Mesodermal cell (in vitro differentiated cells): Measurements from ENCODE around the gene ZBTB38. TPM values are rescaled to one million over a fixed set of nuclear protein-coding genes. Genes with fewer than 3 reads are reported as not detected.

ENCODE experiments used
- H3K27ac ChIP-seq: 2 replicates; pipeline ENCODE4 v1.7.0; 2013; ENCODE audit warnings: mild to moderate bottlenecking, low read depth, low read length, moderate library complexity; ENCODE audit not compliant: severe bottlenecking
- H3K36me3 ChIP-seq: 2 replicates; pipeline ENCODE4 v1.7.1; 2013; ENCODE audit warnings: mild to moderate bottlenecking, low read length, moderate library complexity; ENCODE audit not compliant: control insufficient read depth, insufficient read depth
- H3K4me1 ChIP-seq: one replicate; pipeline ENCODE4 v1.7.1; 2013; ENCODE audit warnings: mild to moderate bottlenecking, low read length; ENCODE audit not compliant: insufficient read depth, control insufficient read depth, poor library complexity, severe bottlenecking
- H3K4me3 ChIP-seq: 2 replicates; pipeline ENCODE4 v1.7.0; 2013; ENCODE audit warnings: low read length, control low read depth, mild to moderate bottlenecking; ENCODE audit not compliant: insufficient read depth, poor library complexity, severe bottlenecking; ENCODE audit errors: extremely low read depth
- H3K9me3 ChIP-seq: 2 replicates; pipeline ENCODE4 v1.7.1; 2013; ENCODE audit warnings: mild to moderate bottlenecking, low read length, moderate library complexity; ENCODE audit not compliant: control insufficient read depth
- WGBS, 2 experiments: methylation state at CpG; one replicate each; pipeline ENCODE4 v1.1.5; 2013; ENCODE audit warnings: missing lambda C conversion rate in 2 of 2; ENCODE audit not compliant: insufficient coverage in 2 of 2; 5-methylcytosine and 5-hydroxymethylcytosine counted together
- polyA plus RNA-seq, 2 experiments: library from polyadenylated mRNA; stranded (reverse); fragments of 50-300 nt; gene quantifications; one replicate each; pipeline ENCODE4 v1.2.3, GENCODE V29; 2013

ZBTB38 gene, protein sequence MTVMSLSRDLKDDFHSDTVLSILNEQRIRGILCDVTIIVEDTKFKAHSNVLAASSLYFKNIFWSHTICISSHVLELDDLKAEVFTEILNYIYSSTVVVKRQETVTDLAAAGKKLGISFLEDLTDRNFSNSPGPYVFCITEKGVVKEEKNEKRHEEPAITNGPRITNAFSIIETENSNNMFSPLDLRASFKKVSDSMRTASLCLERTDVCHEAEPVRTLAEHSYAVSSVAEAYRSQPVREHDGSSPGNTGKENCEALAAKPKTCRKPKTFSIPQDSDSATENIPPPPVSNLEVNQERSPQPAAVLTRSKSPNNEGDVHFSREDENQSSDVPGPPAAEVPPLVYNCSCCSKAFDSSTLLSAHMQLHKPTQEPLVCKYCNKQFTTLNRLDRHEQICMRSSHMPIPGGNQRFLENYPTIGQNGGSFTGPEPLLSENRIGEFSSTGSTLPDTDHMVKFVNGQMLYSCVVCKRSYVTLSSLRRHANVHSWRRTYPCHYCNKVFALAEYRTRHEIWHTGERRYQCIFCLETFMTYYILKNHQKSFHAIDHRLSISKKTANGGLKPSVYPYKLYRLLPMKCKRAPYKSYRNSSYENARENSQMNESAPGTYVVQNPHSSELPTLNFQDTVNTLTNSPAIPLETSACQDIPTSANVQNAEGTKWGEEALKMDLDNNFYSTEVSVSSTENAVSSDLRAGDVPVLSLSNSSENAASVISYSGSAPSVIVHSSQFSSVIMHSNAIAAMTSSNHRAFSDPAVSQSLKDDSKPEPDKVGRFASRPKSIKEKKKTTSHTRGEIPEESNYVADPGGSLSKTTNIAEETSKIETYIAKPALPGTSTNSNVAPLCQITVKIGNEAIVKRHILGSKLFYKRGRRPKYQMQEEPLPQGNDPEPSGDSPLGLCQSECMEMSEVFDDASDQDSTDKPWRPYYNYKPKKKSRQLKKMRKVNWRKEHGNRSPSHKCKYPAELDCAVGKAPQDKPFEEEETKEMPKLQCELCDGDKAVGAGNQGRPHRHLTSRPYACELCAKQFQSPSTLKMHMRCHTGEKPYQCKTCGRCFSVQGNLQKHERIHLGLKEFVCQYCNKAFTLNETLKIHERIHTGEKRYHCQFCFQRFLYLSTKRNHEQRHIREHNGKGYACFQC (N-terminal part only)
- polyA plus RNA-seq (2013, experiment 1 of 2), result 37.0 TPM
- polyA plus RNA-seq (2013, experiment 2 of 2), result 34.1 TPM

DNA sequence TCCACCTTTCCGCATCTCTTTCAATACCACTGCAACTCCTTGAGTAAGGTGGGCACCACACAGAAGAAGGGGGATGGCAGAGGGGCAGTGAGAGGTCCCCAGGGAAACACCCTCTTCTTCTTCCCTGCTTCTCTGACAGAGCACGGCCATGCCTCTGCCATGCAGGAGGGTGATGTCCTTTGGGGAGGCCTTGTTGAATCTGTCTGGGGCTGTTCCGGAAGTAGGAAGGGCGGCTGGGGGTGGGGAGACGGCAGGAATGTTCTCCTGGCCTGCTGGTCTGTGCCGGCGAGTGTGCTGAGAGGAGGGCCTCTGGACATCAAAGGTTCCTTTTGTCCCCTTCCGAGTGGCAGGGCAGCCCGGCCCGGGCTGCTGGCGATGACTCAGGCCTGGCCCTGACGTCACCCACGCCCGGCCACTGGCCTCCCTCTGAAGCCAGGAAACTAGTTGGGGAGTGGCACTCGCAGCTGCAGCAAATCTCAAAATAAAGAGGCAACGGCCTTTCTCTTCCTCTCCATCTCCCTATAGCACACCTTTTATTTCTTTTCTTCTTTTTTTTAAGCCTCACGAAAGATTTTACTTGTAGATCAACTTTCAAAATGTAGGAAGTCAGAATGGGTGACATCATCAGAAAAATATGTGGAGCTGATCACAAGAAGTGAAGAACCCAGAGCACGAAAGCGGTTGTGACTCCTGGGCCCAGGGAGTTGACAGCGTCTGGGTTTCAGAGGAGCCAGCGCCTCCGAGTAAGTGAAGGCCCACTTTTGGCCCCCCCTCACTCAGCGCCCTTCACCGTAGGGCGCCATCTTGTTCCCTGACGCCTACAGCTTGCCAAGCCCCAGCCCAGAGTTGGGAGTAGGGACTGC is at the start of gene ZBTB38:
ZBTB38 (plus strand) TSS at position 443 of the 863 bp plus-strand sequence. CDS start 73,885 bp downstream, outside the sequence.
- H3K27ac ChIP-seq, result peak within 1 kb of the TSS; percentile 100
- H3K4me1 ChIP-seq, result peaks cover 39% of the 10 kb centered on the region
- H3K4me3 ChIP-seq, result peak within 1 kb of the TSS; percentile 29
- peaks cover under 1% of the 10 kb centered on the region for H3K9me3 ChIP-seq
- WGBS, 2 experiments, result 4 to 11% methylated on average over 11 to 19 of the region's 26 CpGs
- H3K36me3 ChIP-seq, result peaks cover 26% of the 10 kb centered on the region

DNA sequence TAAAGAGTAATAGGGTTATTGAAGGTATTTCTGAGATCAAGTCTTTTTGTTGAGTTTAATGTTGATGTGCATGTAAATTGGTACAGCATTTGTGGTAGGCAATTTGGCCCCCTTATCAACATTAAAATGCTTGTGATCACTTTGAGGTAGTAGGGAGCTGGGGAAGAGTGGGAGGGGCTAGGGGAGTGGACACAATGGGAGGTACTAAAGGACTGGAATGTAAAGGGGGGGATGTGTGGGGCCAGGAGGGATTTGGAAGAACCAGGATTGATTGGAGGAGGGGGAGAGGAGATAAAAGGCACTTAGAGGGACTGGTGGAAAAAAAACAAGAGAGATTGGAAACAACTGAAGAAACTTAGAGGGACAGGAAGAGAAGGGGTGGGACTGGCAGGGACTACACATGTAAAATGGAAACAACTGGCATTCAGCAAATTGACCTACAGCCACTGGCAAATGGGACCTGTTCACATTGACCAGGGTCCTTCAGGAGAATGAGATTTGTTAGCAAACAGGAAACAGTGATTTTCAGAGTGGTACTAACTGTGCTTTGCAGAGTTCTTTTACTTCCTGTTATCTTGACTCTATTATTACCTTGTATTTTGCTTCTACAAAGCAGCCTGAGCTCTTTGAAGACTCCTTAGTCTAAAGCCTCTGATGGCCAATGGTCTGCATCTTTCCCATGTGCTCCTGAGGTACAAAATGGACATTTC is 47.8 kb upstream of the ZBTB38 start:
- H3K36me3 ChIP-seq, result no peaks in the 10 kb centered on the region
- H3K9me3 ChIP-seq, result peaks cover 7% of the 10 kb centered on the region
- H3K4me3 ChIP-seq, result no peak overlapping the region
- no peak overlapping the region for H3K27ac ChIP-seq
- H3K4me1 ChIP-seq, result peaks cover 5% of the 10 kb centered on the region

DNA sequence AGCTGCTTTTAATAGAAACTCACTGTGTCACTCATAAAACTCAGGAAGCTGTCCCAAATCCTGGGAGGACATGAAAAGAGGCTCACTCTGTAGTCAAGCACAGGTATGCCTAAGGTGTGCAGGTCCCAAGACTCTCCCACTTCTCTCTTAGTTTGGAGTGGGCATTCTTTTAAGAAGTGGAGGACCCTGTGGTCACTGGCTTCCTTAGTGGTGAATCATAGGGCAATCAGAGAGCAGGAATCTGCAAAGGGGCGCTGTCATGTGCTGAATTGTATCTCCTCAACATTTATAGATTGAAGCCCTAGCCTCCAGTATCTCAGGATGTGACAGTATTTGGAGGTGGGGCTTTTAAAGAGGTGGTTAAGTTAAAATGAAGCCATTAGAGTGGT is 47.2 kb upstream of the ZBTB38 start:
- H3K36me3 ChIP-seq, result no peaks in the 10 kb centered on the region
- no CpG with 5 or more reads among the region's 1 CpG for WGBS, 2 experiments

DNA sequence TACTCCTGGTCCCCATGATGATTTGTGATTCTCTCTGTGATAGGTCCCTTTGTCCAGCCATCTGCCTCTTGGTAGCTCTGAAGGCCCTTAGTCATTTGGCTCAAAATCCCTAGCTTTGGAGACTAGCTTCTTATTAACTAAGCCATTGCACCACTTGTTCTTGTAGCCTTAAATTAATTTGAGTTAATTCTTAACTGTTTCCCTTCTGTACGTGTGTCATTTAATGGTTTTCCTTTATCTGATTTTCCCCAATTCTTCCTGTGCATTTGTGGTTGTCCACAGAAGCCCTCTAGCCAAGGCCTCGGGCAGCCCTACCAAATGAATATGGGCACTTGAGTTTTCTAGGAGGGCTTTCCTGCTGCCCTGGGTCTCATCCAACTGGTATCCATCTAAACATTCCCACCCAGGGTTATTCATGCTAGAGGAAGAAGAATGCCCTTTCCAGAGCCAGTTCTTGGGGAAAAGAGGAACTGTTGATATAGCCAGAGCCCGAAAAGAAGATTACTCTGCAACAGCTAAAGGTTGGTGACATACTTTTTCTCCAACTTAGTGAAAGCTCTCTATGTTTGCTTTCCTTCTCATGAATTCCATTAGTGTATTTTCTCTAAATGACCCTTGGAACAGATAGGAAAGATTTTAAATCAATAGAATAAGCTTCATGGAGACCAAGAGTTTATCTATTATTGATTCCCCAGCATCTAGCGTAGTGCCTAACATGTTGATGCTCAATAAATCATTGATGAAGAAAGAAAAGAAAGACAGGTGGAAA is 44.2 kb upstream of the ZBTB38 start:
- Histone ChIP-seq H3K4me3 (no peak overlapping the region), H3K9me3 (peaks cover 7% of the 10 kb centered on the region), H3K36me3 (no peaks in the 10 kb centered on the region), H3K27ac (no peak overlapping the region), H3K4me1 (peaks cover 9% of the 10 kb centered on the region)
- 88% methylated on average over 3 of the region's 4 CpGs; no CpG with 5 or more reads in 1 of the 2 experiments for WGBS, 2 experiments

More for the DNA sequence above, 47.2 kb upstream of the ZBTB38 start:
- no peak overlapping the region for H3K27ac ChIP-seq
- peaks cover 6% of the 10 kb centered on the region for H3K4me1 ChIP-seq
- H3K9me3 ChIP-seq, result peaks cover 7% of the 10 kb centered on the region
- no peak overlapping the region for H3K4me3 ChIP-seq

DNA sequence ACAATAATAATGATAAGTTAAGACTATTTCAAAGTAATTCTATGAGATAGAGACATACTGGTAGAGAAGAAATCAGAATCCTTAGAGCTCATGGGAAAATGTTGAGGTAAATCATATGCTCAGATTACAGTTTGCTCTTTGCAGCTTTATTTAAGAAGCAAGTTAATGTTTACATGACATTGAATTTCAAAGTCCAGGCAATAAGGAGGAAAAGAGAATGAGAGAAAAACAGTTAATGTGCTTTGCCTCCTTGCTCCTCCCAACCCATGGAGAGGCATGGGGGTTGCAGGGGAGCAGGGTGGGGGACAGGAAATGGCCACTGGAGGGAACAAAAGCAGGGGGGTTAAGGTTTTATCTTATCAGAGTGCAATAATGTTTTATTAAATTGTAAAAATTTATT is 42.2 kb upstream of the ZBTB38 start:
- peaks cover 12% of the 10 kb centered on the region for H3K4me1 ChIP-seq
- no peaks in the 10 kb centered on the region for H3K9me3 ChIP-seq
- no peaks in the 10 kb centered on the region for H3K36me3 ChIP-seq
- H3K27ac ChIP-seq, result no peak overlapping the region
- no peak overlapping the region for H3K4me3 ChIP-seq

DNA sequence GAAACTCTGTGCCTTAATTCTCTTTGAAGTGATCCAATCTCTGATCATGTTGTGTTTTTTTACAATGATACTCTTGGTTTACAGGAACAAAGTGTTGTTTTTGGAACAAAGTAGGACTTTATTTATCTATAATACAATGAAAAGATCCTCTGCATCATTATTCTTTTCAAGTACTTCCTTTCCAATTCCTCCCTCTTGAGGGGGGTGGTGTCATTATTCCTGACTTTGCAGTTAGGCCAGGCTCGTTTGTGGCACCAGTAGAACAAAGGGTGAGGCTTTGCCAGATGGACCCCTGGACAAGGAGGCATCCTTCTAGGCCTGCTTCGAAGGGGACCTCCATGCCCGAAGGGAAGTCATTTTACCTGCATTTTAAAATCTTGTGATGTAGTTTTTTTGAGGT is 41.7 kb upstream of the ZBTB38 start:
- no peak overlapping the region for H3K27ac ChIP-seq
- 20% methylated on average over 1 of the region's 3 CpGs; no CpG with 5 or more reads in 1 of the 2 experiments for WGBS, 2 experiments
- no peaks in the 10 kb centered on the region for H3K36me3 ChIP-seq
- no peaks in the 10 kb centered on the region for H3K9me3 ChIP-seq
- H3K4me1 ChIP-seq, result peaks cover 17% of the 10 kb centered on the region
- H3K4me3 ChIP-seq, result no peak overlapping the region

DNA sequence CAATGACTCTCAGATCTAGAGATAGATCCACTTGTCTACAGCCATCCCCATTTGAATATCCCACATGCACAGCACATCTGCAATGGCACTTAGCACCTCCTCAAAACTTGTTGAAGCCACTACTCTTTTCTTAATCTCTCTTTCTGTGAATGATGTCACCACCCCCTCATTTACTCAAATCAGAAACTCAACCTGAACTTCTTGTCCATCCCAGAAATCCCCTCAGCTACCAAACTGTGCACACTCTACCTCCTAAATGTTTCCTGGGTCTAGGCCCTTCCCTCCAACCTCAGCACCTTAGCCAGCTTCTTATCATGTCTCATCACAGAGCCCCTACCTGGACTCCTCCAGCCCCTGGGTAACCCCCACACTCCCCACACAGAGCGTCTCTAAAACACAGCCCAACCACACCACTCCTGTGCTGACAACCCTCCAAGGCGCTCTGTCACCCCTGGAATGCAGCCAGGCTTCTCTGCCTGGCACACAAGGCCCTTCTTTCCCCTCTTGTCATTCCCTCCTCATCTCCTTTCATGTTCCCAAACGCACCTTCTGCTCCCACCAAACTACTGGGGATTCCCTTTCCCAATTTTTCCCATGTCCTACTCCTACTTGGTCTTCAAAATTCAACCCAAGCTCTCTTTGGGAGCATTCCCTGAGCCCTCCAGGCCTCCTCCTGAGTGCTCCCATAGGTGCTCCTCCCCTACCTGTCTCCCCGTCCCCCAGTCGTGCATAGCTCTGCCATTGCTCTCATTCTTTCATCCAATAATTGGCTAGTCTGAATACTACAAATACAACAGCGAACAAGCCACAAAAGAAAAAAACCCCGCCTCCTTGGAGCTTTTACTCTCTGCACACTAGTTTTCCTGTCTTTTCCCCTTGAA is 39.8 kb upstream of the ZBTB38 start:
- no peak overlapping the region for H3K27ac ChIP-seq

DNA sequence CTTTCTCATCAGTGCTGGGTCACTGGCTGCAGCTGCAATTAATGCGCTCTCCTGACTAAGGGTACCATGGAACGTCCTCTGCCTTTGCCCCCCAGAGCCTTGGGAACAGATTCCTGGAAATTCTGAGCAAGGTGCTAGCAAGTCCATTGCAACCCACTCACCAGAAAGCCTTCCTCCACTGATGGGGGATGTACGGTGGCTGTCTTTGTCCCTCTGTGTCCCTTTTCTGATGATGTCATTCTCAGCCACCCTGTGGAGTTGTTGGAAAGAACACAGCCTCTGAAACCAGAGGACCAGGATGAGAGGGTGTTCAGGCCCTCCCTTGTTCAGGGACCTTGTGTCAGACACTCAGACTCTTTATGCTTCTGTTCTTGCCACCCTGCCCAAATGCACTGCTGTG is 38.1 kb upstream of the ZBTB38 start:
- H3K27ac ChIP-seq, result no peak overlapping the region

More for the DNA sequence above, 39.8 kb upstream of the ZBTB38 start:
- Histone ChIP-seq H3K36me3 (no peaks in the 10 kb centered on the region), H3K4me3 (no peak overlapping the region), H3K4me1 (peaks cover 31% of the 10 kb centered on the region), H3K9me3 (no peaks in the 10 kb centered on the region)
- 92% methylated on average over 4 to 7 of the region's 7 CpGs for WGBS, 2 experiments

More for the DNA sequence above, 38.1 kb upstream of the ZBTB38 start:
- peaks cover 37% of the 10 kb centered on the region for H3K4me1 ChIP-seq
- no peak overlapping the region for H3K4me3 ChIP-seq
- whole genome bisulfite sequencing, 2 experiments, result 95 to 100% methylated on average over 3 of the region's 3 CpGs
- H3K36me3 ChIP-seq, result no peaks in the 10 kb centered on the region
- no peaks in the 10 kb centered on the region for H3K9me3 ChIP-seq
